Loucy (cell line): Measurements from ENCODE around the gene ADAMTS2.

Experiments
- EZH2phosphoT487 ChIP-seq: fragments of 200-600 bp; IDR thresholded peaks from 2 replicates; pipeline ENCODE4 v1.6.1; 2018; ENCODE audit warnings: antibody characterized with exemption, mild to moderate bottlenecking, moderate library complexity, borderline replicate concordance
- TF ChIP-seq, protein P1 (sequence below): fragments of 200-600 bp; sonication (generic); conservative IDR thresholded peaks from 2 replicates; pipeline ENCODE4 v1.5.1; 2014; ENCODE audit warnings: mild to moderate bottlenecking, antibody characterized with exemption, low read length

DNA sequence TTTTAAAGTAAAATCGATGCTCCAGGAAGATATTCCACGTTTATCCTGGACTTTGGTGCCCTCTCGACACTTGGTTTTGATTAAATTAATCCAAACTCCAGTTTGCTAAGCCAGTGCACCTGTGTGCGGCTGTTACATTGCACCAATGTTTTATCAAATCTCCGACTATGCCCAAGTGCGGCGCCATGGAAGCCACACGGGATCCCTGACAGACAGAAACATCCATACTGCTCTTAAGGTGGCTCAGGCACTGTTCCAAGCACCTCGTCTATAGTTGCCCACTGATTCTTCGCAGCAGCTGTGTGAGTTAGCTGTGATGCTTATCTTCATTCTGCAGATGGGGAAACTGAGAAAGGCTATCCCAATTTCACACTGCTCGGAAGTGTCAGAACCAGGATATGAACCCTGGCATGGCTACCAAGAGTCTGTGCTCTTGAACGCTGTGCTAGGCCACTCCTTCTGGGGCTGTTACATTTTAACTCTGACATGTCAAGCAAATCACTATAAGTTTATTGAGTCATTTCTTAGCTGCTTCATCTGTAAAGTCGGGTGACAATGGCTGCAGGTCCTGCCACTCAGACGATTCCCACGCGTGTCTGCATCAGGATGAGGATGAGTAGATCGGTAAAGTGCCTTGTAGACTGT is 113.0 kb downstream of the ADAMTS2 start:
- TF ChIP-seq, protein P1, sequence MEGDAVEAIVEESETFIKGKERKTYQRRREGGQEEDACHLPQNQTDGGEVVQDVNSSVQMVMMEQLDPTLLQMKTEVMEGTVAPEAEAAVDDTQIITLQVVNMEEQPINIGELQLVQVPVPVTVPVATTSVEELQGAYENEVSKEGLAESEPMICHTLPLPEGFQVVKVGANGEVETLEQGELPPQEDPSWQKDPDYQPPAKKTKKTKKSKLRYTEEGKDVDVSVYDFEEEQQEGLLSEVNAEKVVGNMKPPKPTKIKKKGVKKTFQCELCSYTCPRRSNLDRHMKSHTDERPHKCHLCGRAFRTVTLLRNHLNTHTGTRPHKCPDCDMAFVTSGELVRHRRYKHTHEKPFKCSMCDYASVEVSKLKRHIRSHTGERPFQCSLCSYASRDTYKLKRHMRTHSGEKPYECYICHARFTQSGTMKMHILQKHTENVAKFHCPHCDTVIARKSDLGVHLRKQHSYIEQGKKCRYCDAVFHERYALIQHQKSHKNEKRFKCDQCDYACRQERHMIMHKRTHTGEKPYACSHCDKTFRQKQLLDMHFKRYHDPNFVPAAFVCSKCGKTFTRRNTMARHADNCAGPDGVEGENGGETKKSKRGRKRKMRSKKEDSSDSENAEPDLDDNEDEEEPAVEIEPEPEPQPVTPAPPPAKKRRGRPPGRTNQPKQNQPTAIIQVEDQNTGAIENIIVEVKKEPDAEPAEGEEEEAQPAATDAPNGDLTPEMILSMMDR, result no peak
- no peak for TF ChIP-seq EZH2phosphoT487
